ENCODE data around the gene RAP1A.

Gene RAP1A

DNA sequence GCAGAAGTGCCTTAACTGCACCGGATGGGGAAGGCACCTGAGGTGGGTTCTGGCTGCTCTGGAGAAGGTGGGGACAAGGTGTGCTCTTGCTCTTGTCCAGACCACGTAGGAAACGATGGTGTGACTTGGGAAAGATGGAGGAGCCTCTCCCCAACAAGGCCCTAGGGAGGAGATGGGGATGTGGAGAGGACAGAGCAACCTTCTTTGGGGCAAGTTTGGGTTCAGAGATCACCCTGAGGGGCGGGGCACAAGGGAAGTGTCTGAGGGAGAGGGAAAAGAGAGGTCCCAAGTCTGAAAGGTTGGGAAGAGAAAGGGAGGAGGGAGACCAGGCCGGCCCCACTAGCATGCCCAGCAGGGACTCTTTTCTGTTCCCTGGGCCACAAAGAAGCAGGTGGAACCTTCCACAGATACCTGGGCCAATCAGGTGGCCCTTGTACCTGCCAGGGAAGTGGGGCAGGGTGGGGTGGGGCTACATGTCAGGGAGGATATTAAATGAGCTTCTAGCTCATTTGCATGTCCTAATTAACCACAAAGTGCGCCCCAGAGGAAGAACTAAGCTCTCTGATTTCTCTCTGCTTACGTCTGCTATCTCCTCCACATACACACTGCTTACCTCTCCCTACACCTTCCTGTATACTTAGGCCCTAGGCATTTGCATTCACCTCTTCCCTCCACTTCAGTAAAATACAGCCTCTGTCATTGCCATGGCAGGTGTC lies 103.7 kb downstream of the RAP1A start:
- no peak for DNase-seq

DNA sequence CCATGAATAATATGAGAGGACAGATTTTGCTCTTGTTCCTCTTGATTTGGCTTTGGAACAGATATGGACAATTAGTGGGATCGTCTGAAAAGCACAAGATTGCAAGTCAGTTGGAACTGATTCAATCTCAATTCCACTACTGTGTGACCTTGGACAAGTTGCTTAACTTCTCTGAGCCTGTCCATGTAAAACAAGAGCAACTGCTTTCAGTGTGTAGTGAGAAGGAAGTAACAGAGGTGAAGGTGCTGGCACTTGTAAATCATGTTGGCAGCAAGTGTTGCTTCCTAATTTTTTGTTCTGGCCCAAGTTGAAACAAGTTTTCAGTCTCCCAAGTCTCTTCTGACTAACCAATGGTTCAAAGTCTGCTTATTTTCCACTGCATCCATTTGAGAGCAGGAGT lies 104.3 kb downstream of the RAP1A start:
- no peak for DNase-seq

DNA sequence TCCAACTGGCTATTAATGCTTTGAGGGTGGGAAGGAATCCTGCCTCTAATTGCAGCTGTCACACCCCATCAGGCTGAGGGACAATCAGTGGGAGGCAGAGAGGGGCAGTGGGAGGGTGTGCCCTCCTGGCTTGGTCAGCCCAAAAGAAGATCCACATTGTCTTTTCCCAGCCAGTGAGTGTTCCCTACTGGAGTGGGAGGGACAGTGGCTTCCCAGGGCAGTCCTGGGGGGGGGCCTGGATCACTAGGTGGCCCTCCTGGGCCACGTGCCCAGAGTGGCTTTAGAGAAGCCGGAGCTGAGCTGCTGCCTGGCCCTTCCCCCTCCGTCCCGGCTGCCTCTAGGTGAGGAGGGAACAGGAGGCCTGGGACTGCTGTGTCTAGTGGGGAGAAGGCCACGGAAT lies 105.6 kb downstream of the RAP1A start:
- DNase-seq: peak; percentile 82

DNA sequence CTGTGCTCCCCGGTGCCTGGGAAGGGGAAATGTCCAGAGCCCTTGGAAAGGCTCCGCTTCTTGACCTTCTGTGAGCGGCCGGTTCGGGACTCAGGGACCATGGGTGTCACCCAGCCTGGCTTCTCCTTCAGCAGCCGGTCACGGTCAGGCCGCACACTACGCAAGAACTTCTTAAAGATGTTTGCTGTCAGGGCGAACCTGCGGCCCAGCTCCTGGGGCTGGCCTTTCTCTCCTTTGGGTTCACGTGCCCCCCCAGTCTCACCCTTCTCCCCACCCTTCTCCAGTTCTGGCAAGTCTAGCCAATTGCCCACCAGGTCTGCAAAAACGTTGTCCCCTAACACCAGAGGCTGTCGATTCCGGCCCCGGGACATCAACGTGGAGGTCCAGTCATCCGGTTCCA lies 107.5 kb downstream of the RAP1A start:
- DNase-seq: no peak

DNA sequence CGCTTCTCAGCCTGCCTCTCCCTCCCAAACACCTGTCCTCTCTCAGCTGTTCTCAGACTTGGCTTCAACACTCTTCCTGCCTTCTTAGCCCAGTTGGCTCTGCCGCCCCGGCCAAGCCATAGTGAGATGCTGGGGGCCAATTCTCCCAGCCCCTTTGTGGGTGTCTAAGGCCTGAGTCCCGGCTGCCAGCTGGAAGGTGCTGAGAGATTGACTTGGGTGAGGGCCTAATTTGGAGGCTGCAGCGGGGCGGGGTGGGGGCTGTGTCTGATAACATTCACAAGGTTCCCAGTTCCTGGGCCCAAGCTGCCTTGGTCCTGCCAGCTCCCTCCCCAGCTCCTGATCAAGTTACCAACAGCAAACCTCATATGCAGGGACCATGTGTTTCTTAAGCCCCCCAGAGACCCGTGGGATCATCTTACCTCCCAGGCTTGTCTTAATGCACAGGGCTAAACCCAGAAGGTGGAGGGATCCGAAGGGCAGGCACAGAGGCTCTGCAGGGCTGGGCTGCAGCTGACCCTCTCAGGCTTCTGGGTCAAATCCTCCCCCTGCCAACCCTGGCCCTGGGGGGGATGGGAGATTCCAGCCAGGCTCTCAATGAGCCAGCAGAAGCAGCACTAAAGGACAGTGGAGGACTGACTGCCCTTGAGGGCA lies 109.8 kb downstream of the RAP1A start:
- DNase-seq: peak; percentile 86

DNA sequence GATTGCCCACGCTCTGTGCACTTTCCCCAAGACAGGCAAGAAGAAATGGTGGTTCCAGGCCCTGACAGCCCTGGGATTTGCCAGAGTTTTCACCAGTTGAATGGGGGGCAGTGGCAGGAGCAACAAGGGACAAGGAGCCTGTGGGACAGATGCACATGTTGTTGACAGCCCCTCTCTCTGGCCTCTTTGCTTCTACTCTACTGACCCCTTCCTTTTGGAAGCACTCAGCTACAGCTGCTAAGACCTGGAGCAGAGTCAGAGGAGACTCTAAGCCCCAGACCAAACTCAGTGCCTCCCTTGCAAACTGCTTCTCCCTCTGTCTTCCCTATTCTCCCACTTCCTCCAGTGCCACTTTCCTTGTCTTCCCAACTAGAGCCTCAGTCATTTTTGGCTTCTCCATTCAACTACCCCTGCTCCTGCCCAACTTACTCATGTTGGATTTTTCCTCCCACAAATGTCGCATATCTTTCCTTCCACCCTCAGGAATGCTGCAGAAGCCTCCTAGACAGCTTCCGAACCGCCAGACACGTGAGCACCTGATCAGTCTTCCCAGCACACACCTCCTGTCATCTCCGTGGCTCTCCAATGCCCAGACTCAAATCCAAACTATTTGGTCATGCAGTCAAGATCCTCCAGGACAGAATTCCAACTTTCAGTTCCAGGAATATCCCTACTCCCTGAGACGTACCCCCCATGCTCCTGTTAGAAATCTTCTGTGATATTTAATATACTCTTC lies 110.5 kb downstream of the RAP1A start:
- DNase-seq: no peak

DNA sequence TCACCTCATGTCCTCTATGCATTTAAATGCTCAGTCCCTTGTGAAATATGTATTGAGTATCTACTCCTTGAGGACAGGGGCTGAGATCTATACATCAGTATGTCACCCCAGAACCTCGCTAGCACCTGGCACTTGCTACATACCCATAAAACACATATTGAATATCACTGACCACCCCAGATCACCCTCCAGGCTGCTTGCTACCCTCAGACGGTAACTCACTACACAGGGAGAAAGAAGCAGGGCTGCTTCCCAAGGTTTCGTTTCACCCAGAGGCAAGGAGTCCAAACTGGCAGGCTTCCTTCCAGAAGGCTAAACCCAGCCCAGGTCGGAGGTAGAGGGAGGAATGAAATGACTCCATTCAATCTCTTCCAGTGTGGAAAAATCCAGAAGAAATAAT lies 111.1 kb downstream of the RAP1A start:
- DNase-seq: no peak

DNA sequence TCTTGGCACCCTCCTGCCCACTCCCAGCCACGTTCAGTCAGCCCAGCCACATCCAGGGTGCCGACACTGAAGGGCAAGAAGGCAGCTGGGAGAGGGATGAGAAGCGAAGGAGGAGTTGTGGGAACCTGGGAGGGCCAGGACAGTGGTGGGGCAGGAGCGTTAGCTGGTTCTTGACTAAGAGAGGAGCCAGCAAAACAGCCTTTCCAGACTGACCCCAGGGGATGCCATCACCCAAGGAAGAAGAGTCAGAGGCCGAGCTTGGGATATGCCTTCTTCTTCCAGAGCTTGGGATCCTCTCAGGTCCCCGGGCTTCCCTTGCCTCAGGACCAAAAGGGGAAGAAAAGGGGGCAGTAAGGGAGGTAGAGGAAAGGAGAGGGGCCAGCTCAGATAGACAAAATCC lies 112.4 kb downstream of the RAP1A start:
- DNase-seq: no peak

DNA sequence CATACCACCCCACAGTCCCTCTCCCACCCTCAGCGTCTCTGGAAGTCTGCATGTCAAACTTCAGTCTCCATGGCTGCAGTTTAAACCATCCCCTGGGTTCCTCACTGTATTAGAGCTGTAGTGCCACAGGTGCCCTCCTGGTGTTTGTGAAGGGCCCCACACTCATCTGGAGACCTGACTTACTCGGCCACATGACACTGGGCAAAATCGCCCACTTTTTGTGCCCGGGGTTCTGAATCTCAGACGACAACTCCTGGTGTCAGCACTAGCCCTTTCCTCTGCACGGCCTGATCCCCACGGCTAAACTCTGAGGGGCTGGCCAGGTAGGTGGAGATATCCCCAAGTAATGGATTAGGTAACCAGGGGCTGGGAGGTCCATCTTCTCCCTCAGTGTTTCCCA lies 113.1 kb downstream of the RAP1A start:
- no peak for DNase-seq

DNA sequence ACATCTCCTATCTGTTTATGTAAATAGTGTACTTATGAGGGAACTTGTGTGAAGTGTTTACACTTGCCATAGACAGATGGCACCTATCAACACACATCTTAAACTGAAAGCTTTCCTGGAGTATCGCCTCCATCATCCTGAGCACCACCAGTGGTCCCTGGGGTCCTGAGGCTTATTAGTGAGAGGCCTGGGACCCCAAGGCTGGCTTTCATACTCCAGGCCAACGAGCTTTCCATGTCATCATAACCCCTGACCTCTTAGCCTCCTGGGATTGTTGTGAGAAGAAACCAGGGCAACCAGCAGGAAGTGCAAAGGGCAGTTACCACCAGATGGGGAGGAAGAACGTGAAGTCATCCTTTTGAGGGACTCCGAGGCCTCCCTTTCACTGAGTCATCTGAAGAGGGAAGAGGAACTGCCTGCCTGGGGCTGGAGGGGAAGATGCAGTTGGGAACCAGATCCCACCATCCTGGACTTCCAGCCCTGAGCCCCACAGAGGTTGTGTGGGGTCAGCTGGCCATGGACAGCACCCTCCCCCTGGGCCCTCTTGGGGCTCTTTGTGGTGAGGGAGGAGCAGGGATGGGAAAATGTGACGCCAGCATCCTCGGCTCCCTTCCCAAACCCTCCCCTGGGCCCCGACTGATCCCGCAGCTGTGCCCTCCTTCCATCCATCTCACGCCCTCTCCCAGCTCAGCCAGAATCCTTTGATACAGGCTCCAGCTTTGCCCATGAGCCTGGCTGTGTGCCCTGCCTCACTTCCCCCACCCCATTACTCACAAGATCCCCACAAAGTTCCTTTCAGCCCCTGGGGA lies 113.8 kb downstream of the RAP1A start:
- peak; percentile 78 for DNase-seq

DNA sequence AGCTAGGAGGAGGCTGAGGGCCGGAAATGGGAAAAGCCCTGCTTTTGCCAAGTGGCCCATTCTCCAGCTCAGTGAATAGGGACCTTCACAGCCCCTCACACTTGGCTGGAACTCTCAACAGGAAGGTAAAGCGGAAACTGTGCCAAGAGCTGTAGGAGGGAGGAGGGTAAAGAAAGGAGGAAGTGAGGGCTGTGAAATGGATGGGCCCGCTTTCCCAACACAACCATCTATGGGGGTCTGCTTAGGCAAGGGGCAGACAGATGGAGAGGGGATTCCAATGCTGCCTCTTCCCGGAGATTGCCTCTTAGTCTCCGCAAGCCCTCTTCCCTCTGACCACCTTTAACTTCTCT lies 114.4 kb downstream of the RAP1A start:
- no peak for DNase-seq

DNA sequence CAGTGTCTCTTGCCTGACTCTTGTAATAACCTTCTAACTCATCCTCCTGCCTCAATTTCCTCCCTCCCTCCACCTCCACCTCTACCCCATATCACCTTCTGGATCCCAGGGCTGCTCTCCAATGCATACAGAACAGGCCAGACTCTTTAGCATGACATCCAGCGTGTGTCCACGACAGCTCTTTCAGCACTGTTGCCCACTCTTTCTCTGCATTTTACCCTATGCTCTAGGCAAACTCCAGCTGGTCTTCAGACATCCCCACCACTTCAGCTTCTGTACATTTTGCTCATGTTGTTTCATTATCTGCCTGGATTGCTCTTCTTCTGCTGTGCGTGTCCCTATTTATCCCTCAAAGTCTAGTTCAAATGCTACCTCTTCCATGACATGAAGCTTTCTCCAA lies 114.8 kb downstream of the RAP1A start:
- no peak for DNase-seq

DNA sequence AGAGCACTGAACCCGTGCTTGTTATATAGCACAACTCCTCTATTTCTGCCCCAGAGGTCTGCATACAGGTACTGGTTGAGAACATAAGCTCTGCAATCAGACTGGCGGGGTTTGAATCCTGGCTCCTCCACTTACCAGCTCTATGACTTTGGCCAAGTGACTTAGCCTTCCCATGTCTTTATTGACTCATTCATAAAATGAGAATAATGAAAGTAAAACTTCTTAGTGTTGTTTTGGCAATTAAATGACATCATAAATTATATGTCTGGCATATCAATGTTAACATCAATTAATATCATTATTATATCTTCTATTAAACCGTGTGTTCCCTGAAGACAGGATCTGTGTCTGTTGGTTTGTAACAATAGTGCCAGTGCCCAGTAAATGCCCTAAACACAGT lies 115.3 kb downstream of the RAP1A start:
- DNase-seq: no peak

DNA sequence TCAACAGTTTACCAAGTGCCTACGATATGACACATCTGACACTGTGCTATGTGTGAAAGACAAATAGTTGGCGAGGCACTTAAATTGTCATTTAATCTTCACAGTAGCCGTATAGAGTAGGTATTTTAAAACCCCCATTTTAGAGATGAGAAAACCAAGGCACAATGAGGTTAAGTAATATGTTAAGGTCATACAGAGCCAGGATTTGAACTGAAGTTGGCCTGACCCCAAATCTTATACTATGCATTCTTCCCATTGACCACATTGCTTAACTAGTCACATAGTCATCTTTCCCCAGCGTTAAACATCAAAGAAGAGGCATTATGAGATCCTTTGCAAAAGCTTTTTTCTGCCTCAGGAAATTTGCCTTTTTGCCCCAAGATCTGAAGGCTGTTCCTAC lies 115.7 kb downstream of the RAP1A start:
- no peak for DNase-seq

DNA sequence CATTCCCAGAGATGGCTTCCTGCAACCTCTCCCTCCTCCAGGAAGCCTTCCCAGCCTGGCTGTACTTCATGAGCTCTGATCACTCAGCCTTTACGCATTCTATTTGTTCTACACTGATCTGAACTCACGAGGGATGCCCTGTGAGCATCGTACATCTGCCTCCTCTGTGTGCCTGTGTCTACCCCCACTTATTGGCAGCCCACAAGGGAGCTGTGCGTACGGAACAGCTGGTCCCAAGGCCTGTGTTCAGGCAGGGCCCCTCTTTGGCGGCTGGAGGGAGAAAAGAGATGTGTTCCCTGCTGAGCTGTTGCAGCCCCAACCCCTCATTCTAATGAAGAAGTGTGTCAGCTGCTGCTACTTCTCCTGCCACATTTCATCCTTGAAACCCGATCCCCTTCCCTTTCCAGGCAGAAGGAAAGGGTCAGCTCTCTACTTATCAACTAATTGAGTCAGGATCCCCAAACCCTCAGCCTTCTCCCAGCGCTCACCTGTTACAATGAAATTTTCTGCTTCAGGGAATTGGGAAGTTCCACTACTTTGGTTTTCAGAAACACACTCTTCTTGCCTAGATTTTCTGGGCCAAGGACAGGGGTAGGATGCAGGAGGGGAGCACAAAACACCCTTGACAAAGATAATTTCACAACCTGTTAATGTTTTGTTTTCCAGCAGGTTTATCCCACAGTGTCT lies 116.4 kb downstream of the RAP1A start:
- peak; percentile 82 for DNase-seq

DNA sequence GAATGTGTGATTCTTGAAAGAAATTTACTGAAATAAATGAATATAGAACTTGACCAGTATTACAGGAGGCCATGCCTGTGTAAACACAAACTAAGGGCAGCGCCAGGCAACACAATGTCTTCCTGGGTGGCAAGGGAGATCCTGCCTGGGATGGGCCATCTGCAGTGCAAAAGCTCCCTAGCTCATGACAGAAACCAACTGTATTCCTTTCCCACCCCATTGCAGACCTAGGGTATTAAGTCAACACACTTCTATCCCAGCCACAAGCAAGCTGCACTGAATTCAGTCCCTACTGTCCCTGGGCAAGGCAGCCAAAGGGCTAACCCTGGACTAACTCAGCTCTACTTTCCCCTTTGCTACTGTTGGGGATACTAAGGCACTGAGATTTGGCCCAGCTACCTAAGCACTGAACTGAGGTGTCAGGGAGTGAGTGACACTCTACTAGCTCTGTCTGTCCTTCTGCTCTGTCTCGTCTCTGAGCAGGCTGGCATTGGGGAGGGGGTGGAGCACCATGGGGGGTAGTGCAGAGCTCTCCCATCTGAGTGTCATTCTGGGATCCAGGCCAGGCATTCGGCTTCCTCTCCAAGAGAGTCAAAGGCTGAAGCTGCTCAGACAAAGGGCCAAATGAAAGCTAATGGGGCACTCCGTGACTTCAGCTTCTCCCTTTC lies 117.1 kb downstream of the RAP1A start:
- peak; percentile 67 for DNase-seq

DNA sequence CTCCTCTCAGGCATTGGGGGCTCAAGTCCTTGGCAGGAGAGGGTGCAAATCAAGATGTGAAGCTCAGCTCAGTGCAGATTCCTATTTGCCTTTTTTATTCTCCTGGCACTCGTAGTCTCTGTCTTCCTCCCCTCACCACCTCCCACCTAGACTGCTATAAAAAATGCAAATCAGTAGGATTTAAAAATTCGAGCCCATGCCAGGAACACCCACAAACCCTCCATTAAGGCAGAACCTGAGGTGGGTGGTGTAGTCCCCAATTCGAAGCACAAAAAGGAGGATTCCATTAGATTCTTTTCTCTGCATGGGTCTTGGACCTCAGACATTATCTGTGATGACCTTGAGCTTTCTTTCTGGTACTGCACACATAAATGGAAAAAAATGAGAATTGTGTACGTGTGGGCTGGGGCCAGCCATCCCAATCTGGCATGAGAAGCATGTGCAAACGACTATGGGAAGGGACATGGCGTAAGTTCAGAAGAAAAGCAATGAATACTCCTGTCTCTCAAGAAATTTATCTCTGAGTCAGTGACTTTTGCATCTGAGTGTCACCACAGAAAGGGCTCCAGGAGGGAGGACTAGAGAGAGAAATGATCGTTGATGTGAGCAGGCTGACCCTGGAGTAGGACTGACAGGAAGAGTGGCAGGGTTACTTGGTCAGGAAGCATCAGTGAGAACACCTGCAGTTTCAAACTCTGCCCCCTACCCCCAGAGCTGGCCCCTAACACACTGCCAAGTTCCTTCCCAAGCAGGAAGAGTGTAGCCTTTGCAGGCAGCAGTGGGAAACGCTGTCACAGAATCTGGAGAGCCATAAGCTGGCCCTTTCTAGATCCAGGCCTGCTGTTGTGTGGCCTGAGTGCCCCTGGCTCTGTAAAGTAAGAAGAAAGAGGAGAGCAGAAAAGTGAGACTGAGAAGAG lies 117.9 kb downstream of the RAP1A start:
- no peak for DNase-seq

DNA sequence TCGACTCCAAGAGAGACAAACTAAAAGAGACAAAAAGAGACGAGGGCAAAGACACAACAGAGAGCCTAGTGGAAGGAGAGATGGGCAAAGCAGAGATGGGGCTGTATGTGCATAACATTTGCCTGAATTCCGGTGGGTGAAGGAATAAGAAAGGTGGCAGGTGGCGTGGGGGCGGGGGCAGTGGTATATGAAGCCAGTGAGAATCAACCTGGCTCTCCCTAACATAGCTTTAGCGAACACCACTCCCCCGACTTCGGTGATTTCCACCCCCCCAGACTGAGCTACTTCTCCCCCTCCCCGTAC lies 118.5 kb downstream of the RAP1A start:
- DNase-seq: no peak

DNA sequence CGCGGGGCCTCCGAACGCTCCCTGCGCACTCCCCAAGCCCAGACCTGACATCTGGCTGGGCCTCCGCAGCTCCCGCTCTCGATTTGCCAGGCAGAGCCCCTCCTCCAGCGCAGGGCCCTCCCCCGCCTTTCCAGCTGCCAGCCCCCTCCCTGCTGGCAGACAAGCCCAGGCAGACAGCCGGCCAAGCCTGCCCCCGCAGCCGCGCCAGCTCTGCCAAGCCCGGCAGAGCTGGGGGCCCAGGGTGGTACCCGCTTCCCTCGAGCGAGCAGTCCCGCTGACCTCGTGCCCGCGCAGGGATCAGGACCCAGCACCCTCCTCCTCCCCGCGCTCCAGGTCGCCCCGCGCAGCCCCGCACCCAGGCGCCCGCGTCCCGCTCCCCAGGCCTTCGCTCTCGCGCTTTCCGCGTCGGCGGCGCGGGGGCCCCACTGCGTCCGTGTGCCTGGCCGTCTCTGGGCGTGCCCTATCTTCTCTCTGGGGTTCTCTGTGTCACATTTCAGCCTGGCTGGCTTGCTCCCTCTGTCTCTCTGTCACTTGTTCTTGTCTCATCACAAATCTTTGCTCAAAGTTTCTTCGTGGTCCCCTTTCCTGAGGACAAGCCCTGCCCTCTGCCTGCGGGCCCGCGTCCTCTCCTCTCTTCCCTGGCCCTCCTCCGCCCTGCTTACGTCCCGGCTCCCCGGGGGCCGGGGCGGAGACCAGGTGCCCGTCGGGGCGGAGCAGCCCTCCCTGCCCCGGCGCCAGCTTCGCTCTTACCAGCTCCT lies 119.0 kb downstream of the RAP1A start:
- peak; percentile 91 for DNase-seq

DNA sequence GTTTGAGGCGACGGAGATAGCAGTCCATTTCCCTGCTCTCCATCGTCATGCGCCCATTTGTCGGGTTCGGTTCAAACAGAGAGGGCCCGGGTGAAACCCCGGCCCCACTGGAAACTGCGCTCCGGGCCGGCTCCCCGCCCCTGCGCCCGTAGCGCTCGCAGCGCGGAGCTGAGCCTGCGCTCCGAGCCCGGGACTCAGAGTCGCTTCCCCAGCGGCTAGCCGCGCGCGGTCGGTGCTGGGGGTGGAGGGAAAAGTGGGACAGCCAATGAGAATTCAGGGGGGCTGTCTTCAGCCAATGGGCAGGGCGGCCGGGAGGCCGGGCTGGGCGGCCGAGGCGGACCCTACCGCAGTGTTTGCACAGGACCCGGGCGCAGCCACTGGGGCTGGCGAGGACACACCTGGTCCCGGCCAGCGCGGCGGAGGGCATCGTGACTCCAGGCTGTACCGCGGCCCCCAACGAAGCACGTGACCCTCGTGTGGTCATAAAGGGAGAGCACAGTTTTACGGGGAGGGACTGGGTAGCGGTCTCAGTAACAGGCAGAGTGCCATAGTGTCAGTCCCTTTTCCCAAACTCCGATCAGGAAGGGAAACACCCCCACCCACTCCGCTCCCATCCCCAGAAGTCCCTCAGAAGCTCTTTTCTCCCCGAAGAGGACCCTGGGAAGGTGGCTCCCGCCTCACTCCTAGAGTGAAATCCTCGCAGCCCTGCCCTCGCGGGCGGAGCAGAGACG lies 119.8 kb downstream of the RAP1A start, which contains the start of gene INKA2:
Gene INKA2 (minus strand): TSS at position 202 of the 731 bp plus-strand sequence. CDS start 153 bp downstream, at position 49.
- peak; percentile 93 for DNase-seq

All from right hindlimb (tissue), 1 donor.